Activated naive CD4-positive, alpha-beta T cell treated with anti-CD3 and anti-CD28 coated beads for 36 hours (primary cell): Measurements from ENCODE around the gene MYO9A. TPM values are rescaled to one million over a fixed set of nuclear protein-coding genes. Genes with fewer than 3 reads are reported as not detected.

Source experiments
- CTCF ChIA-PET: fragments of 350-600 bp; sonication (Branson Sonifier 250); formaldehyde crosslinking; loops from one replicate; lab custom pipeline; 2021; ENCODE audit warnings: antibody characterized with exemption; lab: Charles Lee
- DNase-seq: peaks from one replicate; pipeline ENCODE4 v3.0.0-alpha.2; 2020
- H3K27ac Mint-ChIP-seq: one replicate; pipeline ENCODE4 v1.8.0; 2021; ENCODE audit warnings: mild to moderate bottlenecking, mixed read lengths
- H3K27me3 Mint-ChIP-seq: one replicate; pipeline ENCODE4 v1.8.0; 2021; ENCODE audit warnings: low read depth, mixed read lengths
- H3K36me3 Mint-ChIP-seq: one replicate; pipeline ENCODE4 v1.8.0; 2021; ENCODE audit warnings: low read depth, mixed read lengths
- H3K4me1 Mint-ChIP-seq: one replicate; pipeline ENCODE4 v1.8.0; 2021; ENCODE audit warnings: low read depth, mixed read lengths
- H3K4me3 Mint-ChIP-seq: one replicate; pipeline ENCODE4 v1.8.0; 2021; ENCODE audit warnings: mild to moderate bottlenecking, moderate library complexity, mixed read lengths
- H3K9me3 Mint-ChIP-seq: one replicate; pipeline ENCODE4 v1.8.0; 2021; ENCODE audit warnings: mixed read lengths
- intact Hi-C: fragments of 100-400 bp; cut with micrococcal nuclease; formaldehyde crosslinking; loops from one replicate; pipeline ENCODE4 v1.15.1; 2023
- total RNA-seq, 2 experiments: library from RNA; stranded (reverse); gene quantifications; one replicate each; pipeline ENCODE4 v1.2.3, GENCODE V29; 2021

Gene MYO9A
- total RNA-seq, 2 experiments from 2014 or later: 9.5 to 10.0 TPM

GRCh38 chr15:71962537-71962936, 155.4 kb downstream of the MYO9A start:
- CTCF ChIA-PET: no interaction called here

GRCh38 chr15:71957026-71957425, 160.9 kb downstream of the MYO9A start:
- Mint-ChIP-seq H3K36me3 (peaks cover 5% of the 10 kb centered on the region), H3K4me3 (no peak overlapping the region), H3K9me3 (no peaks in the 10 kb centered on the region), H3K27ac (no peak overlapping the region), H3K27me3 (no peaks in the 10 kb centered on the region), H3K4me1 (no peaks in the 10 kb centered on the region)
- intact Hi-C loops: no loop called here
- CTCF ChIA-PET: no interaction called here
- DNase-seq: no peak

More at GRCh38 chr15:71962537-71962936, 155.4 kb downstream of the MYO9A start:
- Mint-ChIP-seq H3K4me1 (no peaks in the 10 kb centered on the region), H3K27ac (no peak overlapping the region), H3K36me3 (peaks cover 8% of the 10 kb centered on the region), H3K27me3 (no peaks in the 10 kb centered on the region), H3K4me3 (no peak overlapping the region), H3K9me3 (no peaks in the 10 kb centered on the region)
- intact Hi-C loops: no loop called here
- no peak for DNase-seq

- no peak overlapping the region for H3K4me3 Mint-ChIP-seq
- peaks cover 4% of the 10 kb centered on the region for H3K36me3 Mint-ChIP-seq
- H3K27ac Mint-ChIP-seq: no peak overlapping the region
- DNase-seq: no peak
- intact Hi-C loops: no loop called here
- CTCF ChIA-PET: interaction anchor here (0.6 kb wide), 1 partner anchor 18 kb away, joined by 3 read pairs; no protein-coding TSS in a partner anchor
- no peaks in the 10 kb centered on the region for H3K4me1 Mint-ChIP-seq
- H3K9me3 Mint-ChIP-seq: no peaks in the 10 kb centered on the region
- no peaks in the 10 kb centered on the region for H3K27me3 Mint-ChIP-seq
Observed at GRCh38 chr15:71951134-71951533, 166.8 kb downstream of the MYO9A start.

GRCh38 chr15:71945012-71945411, 172.9 kb downstream of the MYO9A start:
- Mint-ChIP-seq H3K27ac (no peak overlapping the region), H3K4me3 (no peak overlapping the region), H3K9me3 (no peaks in the 10 kb centered on the region), H3K36me3 (no peaks in the 10 kb centered on the region), H3K27me3 (no peaks in the 10 kb centered on the region), H3K4me1 (no peaks in the 10 kb centered on the region)
- CTCF ChIA-PET: interaction anchor here (0.6 kb wide), 1 partner anchor 85 kb away, joined by 3 read pairs; no protein-coding TSS in a partner anchor
- no peak for DNase-seq
- intact Hi-C loops: no loop called here

- Mint-ChIP-seq H3K4me3 (no peak overlapping the region), H3K27me3 (no peaks in the 10 kb centered on the region), H3K27ac (no peak overlapping the region), H3K9me3 (no peaks in the 10 kb centered on the region), H3K36me3 (no peaks in the 10 kb centered on the region), H3K4me1 (no peaks in the 10 kb centered on the region)
- DNase-seq: no peak
- intact Hi-C loops: no loop called here
- CTCF ChIA-PET: no interaction called here
Observed at GRCh38 chr15:71943806-71944205, 174.1 kb downstream of the MYO9A start.

- no peaks in the 10 kb centered on the region for H3K4me1 Mint-ChIP-seq
- intact Hi-C loops: no loop called here
- H3K27me3 Mint-ChIP-seq: no peaks in the 10 kb centered on the region
- H3K36me3 Mint-ChIP-seq: peaks cover 16% of the 10 kb centered on the region
- DNase-seq: no peak
- H3K4me3 Mint-ChIP-seq: no peak overlapping the region
- no peaks in the 10 kb centered on the region for H3K9me3 Mint-ChIP-seq
- CTCF ChIA-PET: no interaction called here
- no peak overlapping the region for H3K27ac Mint-ChIP-seq
Observed at GRCh38 chr15:71939981-71940588, 177.9 kb downstream of the MYO9A start.

- H3K27ac Mint-ChIP-seq: no peak overlapping the region
- no peaks in the 10 kb centered on the region for H3K4me1 Mint-ChIP-seq
- intact Hi-C loops: no loop called here
- no peak overlapping the region for H3K4me3 Mint-ChIP-seq
- H3K36me3 Mint-ChIP-seq: peaks cover 32% of the 10 kb centered on the region
- no peaks in the 10 kb centered on the region for H3K9me3 Mint-ChIP-seq
- H3K27me3 Mint-ChIP-seq: no peaks in the 10 kb centered on the region
- CTCF ChIA-PET: interaction anchor here (0.5 kb wide), 1 partner anchor 486 kb away, joined by 3 read pairs; no protein-coding TSS in a partner anchor
- no peak for DNase-seq
Observed at GRCh38 chr15:71937650-71938311, 180.2 kb downstream of the MYO9A start.

GRCh38 chr15:71934446-71934845, 183.5 kb downstream of the MYO9A start:
- Mint-ChIP-seq H3K4me3 (no peak overlapping the region), H3K9me3 (peaks cover 15% of the 10 kb centered on the region), H3K27me3 (no peaks in the 10 kb centered on the region), H3K27ac (no peak overlapping the region), H3K4me1 (no peaks in the 10 kb centered on the region), H3K36me3 (peaks cover 58% of the 10 kb centered on the region)
- no peak for DNase-seq
- CTCF ChIA-PET: no interaction called here
- intact Hi-C loops: no loop called here

GRCh38 chr15:71932689-71933088, 185.3 kb downstream of the MYO9A start:
- Mint-ChIP-seq H3K4me3 (no peak overlapping the region), H3K27ac (no peak overlapping the region), H3K4me1 (no peaks in the 10 kb centered on the region), H3K36me3 (peaks cover 55% of the 10 kb centered on the region), H3K9me3 (peaks cover 15% of the 10 kb centered on the region), H3K27me3 (no peaks in the 10 kb centered on the region)
- no peak for DNase-seq
- CTCF ChIA-PET: no interaction called here
- intact Hi-C loops: no loop called here

- no peak overlapping the region for H3K4me3 Mint-ChIP-seq
- intact Hi-C loops: no loop called here
Observed at GRCh38 chr15:71931261-71931660, 186.7 kb downstream of the MYO9A start.

GRCh38 chr15:71925145-71925544, 192.8 kb downstream of the MYO9A start:
- H3K4me1 Mint-ChIP-seq: no peaks in the 10 kb centered on the region
- no peak for DNase-seq
- no peaks in the 10 kb centered on the region for H3K27me3 Mint-ChIP-seq
- H3K36me3 Mint-ChIP-seq: peaks cover 5% of the 10 kb centered on the region
- H3K27ac Mint-ChIP-seq: no peak overlapping the region
- intact Hi-C loops: no loop called here
- CTCF ChIA-PET: no interaction called here
- no peaks in the 10 kb centered on the region for H3K9me3 Mint-ChIP-seq
- H3K4me3 Mint-ChIP-seq: no peak overlapping the region

More at GRCh38 chr15:71931261-71931660, 186.7 kb downstream of the MYO9A start:
- no peaks in the 10 kb centered on the region for H3K4me1 Mint-ChIP-seq
- H3K9me3 Mint-ChIP-seq: peaks cover 15% of the 10 kb centered on the region
- CTCF ChIA-PET: interaction anchor here (0.7 kb wide), 1 partner anchor 227 kb away, joined by 3 read pairs; no protein-coding TSS in a partner anchor
- H3K27me3 Mint-ChIP-seq: no peaks in the 10 kb centered on the region
- H3K27ac Mint-ChIP-seq: no peak overlapping the region
- DNase-seq: no peak
- H3K36me3 Mint-ChIP-seq: peaks cover 50% of the 10 kb centered on the region

GRCh38 chr15:71921191-71921590, 196.8 kb downstream of the MYO9A start:
- Mint-ChIP-seq H3K27ac (no peak overlapping the region), H3K27me3 (no peaks in the 10 kb centered on the region), H3K9me3 (no peaks in the 10 kb centered on the region), H3K4me1 (no peaks in the 10 kb centered on the region), H3K36me3 (peaks cover 4% of the 10 kb centered on the region), H3K4me3 (no peak overlapping the region)
- CTCF ChIA-PET: interaction anchor here (0.6 kb wide), 1 partner anchor 471 kb away, joined by 3 read pairs; no protein-coding TSS in a partner anchor
- no peak for DNase-seq
- intact Hi-C loops: no loop called here

GRCh38 chr15:71920573-71920972, 197.4 kb downstream of the MYO9A start:
- Mint-ChIP-seq H3K27ac (no peak overlapping the region), H3K27me3 (no peaks in the 10 kb centered on the region), H3K4me1 (no peaks in the 10 kb centered on the region), H3K4me3 (no peak overlapping the region), H3K9me3 (no peaks in the 10 kb centered on the region), H3K36me3 (peaks cover 4% of the 10 kb centered on the region)
- no peak for DNase-seq
- intact Hi-C loops: no loop called here
- CTCF ChIA-PET: no interaction called here
